Measurements from ENCODE around the gene ABCD4. TPM values are rescaled to one million over a fixed set of nuclear protein-coding genes. Genes with fewer than 3 reads are reported as not detected.

The ABCD4 gene
- total RNA-seq, 4 donors from 2014 or later: 28.9 to 49.8 (median 43.2) TPM

DNA sequence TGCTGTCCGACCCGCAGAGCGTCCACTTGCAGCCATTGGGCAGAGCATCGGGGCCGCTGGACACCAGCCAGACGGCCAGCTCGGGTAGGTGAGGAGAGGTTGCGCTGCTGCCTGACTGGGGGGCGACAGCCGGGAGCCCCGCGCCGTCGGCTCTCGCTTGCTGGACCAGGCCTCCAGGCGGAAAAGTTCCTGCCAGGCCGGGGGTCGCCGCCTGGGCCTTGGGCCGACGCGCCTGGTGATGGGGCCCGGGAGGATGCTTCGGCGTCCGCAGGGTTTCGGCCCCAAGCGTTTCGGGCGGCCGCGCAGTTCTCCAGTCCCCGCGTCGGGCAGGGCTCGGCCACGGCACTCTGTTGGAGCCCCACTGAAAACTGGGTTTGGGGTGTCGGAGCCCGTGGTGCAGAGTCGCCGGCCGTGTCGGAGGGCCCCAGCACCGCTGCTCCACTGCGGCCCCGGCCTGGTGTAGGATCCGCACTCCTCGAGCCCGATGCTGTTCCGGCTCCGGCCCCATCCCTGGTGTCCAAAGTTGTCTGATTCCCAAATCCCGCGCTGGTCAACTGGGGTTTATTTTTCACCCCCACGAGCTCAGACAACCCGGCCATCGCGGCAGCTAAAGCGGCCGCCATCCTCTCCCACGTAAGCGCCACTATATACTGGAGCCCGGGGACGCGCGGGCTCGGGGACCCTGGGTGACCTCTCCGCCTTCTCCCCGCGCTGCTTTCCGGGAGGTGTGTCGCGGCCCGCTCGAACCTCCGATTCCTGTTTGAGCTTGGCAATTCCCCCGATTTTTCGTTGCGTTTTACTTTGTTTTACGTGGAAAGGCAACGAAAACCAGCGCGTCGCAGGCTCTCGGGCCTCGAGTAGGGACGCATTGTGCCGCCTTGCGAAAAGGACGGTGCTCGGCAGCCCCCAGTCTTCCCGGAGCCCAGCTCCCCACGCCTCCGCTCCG, 62.6 kb downstream of the ABCD4 start:
- TF ChIP-seq, protein P1, sequence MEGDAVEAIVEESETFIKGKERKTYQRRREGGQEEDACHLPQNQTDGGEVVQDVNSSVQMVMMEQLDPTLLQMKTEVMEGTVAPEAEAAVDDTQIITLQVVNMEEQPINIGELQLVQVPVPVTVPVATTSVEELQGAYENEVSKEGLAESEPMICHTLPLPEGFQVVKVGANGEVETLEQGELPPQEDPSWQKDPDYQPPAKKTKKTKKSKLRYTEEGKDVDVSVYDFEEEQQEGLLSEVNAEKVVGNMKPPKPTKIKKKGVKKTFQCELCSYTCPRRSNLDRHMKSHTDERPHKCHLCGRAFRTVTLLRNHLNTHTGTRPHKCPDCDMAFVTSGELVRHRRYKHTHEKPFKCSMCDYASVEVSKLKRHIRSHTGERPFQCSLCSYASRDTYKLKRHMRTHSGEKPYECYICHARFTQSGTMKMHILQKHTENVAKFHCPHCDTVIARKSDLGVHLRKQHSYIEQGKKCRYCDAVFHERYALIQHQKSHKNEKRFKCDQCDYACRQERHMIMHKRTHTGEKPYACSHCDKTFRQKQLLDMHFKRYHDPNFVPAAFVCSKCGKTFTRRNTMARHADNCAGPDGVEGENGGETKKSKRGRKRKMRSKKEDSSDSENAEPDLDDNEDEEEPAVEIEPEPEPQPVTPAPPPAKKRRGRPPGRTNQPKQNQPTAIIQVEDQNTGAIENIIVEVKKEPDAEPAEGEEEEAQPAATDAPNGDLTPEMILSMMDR (IDR thresholded peaks at IDR 0.05; ENCODE audit: low read depth): no peak

DNA sequence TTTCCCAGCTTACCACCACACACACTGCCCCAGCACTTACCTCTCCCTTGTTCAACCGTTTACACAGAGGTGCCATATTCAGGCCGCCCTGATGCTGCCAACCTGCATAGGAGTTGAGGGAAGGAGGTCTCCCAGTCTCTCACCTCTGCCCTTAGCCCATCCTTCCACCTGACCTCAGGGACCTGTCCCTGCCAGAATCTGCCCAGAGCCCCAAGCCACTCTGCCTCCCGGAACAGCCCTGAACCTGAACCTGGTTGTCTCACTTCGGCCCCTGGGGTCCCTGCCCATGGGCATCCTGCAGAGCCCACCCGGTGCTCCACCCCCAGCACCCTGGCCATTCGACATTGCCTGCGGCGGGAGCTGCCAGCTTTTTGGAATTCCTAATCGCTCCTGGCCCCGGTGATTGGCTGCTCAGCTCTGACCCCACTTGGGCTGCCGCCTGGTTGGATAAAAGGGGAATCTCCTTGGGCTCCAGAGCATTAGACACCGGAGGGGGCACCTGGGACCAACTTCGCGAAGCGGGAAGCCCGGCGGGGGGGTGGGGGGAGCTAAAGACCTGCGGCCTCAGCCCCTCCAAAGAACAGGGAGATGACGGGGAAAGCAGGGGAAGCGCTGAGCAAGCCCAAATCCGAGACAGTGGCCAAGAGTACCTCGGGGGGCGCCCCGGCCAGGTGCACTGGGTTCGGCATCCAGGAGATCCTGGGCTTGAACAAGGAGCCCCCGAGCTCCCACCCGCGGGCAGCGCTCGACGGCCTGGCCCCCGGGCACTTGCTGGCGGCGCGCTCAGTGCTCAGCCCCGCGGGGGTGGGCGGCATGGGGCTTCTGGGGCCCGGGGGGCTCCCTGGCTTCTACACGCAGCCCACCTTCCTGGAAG, 63.5 kb downstream of the ABCD4 start, which contains the start of gene VSX2:
Gene VSX2 (plus strand): TSS at position 476 of the 874 bp plus-strand sequence. CDS start 113 bp downstream, at position 589.
- TF ChIP-seq, protein P1 (IDR thresholded peaks at IDR 0.05; ENCODE audit: low read depth): no peak

DNA sequence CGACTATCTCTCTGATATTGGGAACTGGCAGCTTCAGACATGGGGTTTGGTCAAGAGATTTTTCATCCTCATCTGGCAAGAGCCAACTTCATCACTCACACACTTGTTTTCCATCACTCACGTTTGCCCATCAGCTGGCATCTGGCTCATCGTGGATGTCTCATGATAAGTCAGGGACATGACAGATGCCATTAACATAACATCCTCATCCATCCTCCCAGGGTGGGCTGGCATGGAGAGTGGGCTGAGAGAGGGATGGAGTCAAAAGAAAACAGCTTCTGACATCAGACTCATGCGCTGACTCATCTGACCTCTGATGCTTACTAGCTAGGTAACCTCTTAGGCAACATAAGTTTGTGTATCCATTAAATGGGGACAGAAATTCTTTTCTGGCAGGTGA, 65.3 kb downstream of the ABCD4 start:
- TF ChIP-seq, protein P1 (IDR thresholded peaks at IDR 0.05; ENCODE audit: low read depth): no peak

Other genes starting within 250 kb of the ABCD4 start
- 100 to 1,000 TPM in 1 of 4 donors, 10 to 100 TPM in 3; 56.8 to 102 (median 76.5) TPM for gene ALDH6A1, start 218.5 kb downstream of the ABCD4 start, total RNA-seq
- gene LIN52, start 218.0 kb downstream of the ABCD4 start, total RNA-seq: 10 to 100 TPM in 2 of 4 donors, 1 to 10 TPM in 2; 8.3 to 13.4 (median 9.9) TPM
- not detected for gene VSX2, start 63.5 kb downstream of the ABCD4 start, total RNA-seq
- not detected for gene VRTN, start 45.5 kb upstream of the ABCD4 start, total RNA-seq
- under 1 TPM in 3 of 4 donors, not detected in 1; 0.34 to 0.88 (median 0.49) TPM for gene SYNDIG1L, start 123.3 kb upstream of the ABCD4 start, total RNA-seq
- 1,000 to 10,000 TPM in 1 of 4 donors, 100 to 1,000 TPM in 3; 207 to 1,333 (median 451) TPM for gene NPC2, start 190.4 kb upstream of the ABCD4 start, total RNA-seq
- gene ISCA2, start 190.8 kb upstream of the ABCD4 start, total RNA-seq: 10 to 100 TPM; 10.3 to 19.4 (median 10.8) TPM